Measurements from ENCODE around the gene MAP3K3. TPM values are rescaled to one million over a fixed set of nuclear protein-coding genes. Genes with fewer than 3 reads are reported as not detected.

Gene MAP3K3
- total and polyA plus RNA-seq, 2 experiments from 2014 or later = 6.1 to 24.6 TPM

- Histone ChIP-seq H3F3A (replicated peaks; ENCODE audit: low read depth) (no peaks in the 10 kb centered on the region), H3K4me1 (ENCODE audit: insufficient read depth) (peaks cover 18% of the 10 kb centered on the region; the same call in 1 of the 2 replicates), H3K79me2 (replicated peaks; ENCODE audit: insufficient read depth) (0 out of 2 replicates have a peak, but pooled peaks cover 6% of the 10 kb centered on the region), H3K36me3 (ENCODE audit: insufficient read depth) (no peaks in the 10 kb centered on the region), H2AFZ (no peak overlapping the region), H3K4me2 (no peak overlapping the region), H3K9me2 (ENCODE audit: insufficient read depth) (no peaks in the 10 kb centered on the region), H4K20me1 (replicated peaks; ENCODE audit: insufficient read depth) (no peaks in the 10 kb centered on the region; the same call in 1 of the 2 replicates), H3K27me3 (ENCODE audit: insufficient read depth) (no peaks in the 10 kb centered on the region), H3K4me3 (no peak overlapping the region), H3K27ac (ENCODE audit: low read depth) (no peak overlapping the region)
- H3K27me3 Mint-ChIP-seq (ENCODE audit: insufficient read depth, low read depth, poor library complexity) = no peaks in the 10 kb centered on the region
- peaks cover 15% of the 10 kb centered on the region for H3K4me1 Mint-ChIP-seq
- TF ChIP-seq EZH2phosphoT487 (IDR thresholded peaks at IDR 0.05; ENCODE audit: unreplicated experiment) = no peak
- TF ChIP-seq JUNB (IDR thresholded peaks at IDR 0.05; ENCODE audit: unreplicated experiment) = no peak
- no peak for TF ChIP-seq EZH2 (IDR thresholded peaks at IDR 0.05; ENCODE audit: low read depth, unreplicated experiment)
- TF ChIP-seq ZNF114 (CRISPR knock-in tag; IDR thresholded peaks at IDR 0.05) = no peak
- TF ChIP-seq, protein P1, sequence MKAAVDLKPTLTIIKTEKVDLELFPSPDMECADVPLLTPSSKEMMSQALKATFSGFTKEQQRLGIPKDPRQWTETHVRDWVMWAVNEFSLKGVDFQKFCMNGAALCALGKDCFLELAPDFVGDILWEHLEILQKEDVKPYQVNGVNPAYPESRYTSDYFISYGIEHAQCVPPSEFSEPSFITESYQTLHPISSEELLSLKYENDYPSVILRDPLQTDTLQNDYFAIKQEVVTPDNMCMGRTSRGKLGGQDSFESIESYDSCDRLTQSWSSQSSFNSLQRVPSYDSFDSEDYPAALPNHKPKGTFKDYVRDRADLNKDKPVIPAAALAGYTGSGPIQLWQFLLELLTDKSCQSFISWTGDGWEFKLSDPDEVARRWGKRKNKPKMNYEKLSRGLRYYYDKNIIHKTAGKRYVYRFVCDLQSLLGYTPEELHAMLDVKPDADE (IDR thresholded peaks at IDR 0.05) = no peak
- TF ChIP-seq, protein P2, sequence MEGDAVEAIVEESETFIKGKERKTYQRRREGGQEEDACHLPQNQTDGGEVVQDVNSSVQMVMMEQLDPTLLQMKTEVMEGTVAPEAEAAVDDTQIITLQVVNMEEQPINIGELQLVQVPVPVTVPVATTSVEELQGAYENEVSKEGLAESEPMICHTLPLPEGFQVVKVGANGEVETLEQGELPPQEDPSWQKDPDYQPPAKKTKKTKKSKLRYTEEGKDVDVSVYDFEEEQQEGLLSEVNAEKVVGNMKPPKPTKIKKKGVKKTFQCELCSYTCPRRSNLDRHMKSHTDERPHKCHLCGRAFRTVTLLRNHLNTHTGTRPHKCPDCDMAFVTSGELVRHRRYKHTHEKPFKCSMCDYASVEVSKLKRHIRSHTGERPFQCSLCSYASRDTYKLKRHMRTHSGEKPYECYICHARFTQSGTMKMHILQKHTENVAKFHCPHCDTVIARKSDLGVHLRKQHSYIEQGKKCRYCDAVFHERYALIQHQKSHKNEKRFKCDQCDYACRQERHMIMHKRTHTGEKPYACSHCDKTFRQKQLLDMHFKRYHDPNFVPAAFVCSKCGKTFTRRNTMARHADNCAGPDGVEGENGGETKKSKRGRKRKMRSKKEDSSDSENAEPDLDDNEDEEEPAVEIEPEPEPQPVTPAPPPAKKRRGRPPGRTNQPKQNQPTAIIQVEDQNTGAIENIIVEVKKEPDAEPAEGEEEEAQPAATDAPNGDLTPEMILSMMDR (conservative IDR thresholded peaks at IDR 0.05; ENCODE audit: low read depth in 2 of 2) = no peak
- TF ChIP-seq, protein P3, sequence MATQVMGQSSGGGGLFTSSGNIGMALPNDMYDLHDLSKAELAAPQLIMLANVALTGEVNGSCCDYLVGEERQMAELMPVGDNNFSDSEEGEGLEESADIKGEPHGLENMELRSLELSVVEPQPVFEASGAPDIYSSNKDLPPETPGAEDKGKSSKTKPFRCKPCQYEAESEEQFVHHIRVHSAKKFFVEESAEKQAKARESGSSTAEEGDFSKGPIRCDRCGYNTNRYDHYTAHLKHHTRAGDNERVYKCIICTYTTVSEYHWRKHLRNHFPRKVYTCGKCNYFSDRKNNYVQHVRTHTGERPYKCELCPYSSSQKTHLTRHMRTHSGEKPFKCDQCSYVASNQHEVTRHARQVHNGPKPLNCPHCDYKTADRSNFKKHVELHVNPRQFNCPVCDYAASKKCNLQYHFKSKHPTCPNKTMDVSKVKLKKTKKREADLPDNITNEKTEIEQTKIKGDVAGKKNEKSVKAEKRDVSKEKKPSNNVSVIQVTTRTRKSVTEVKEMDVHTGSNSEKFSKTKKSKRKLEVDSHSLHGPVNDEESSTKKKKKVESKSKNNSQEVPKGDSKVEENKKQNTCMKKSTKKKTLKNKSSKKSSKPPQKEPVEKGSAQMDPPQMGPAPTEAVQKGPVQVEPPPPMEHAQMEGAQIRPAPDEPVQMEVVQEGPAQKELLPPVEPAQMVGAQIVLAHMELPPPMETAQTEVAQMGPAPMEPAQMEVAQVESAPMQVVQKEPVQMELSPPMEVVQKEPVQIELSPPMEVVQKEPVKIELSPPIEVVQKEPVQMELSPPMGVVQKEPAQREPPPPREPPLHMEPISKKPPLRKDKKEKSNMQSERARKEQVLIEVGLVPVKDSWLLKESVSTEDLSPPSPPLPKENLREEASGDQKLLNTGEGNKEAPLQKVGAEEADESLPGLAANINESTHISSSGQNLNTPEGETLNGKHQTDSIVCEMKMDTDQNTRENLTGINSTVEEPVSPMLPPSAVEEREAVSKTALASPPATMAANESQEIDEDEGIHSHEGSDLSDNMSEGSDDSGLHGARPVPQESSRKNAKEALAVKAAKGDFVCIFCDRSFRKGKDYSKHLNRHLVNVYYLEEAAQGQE (IDR thresholded peaks at IDR 0.05; ENCODE audit: unreplicated experiment) = no peak
- no peak for TF ChIP-seq NANOG (IDR thresholded peaks at IDR 0.05; ENCODE audit: borderline replicate concordance)
- TF ChIP-seq POLR2AphosphoS5 (IDR thresholded peaks at IDR 0.05; ENCODE audit: low read depth) = no peak
- TF ChIP-seq ZNF462 (CRISPR knock-in tag; IDR thresholded peaks at IDR 0.05) = no peak
- H3K4me3 Mint-ChIP-seq = no peak overlapping the region
- no peak for ATAC-seq
- no peak for DNase-seq (ENCODE audit: low spot score)
- 0 out of 3 replicates have a peak, but pooled peaks cover 5% of the 10 kb centered on the region for H3K36me3 Mint-ChIP-seq (ENCODE audit: low read depth)
- no peaks in the 10 kb centered on the region; the same call in 2 of the 3 replicates for H3K9me3 Mint-ChIP-seq
- H3K27ac Mint-ChIP-seq = no peak overlapping the region
Observed at GRCh38 chr17:63646488-63646806, 24.2 kb downstream of the MAP3K3 start.
